Head of caudate nucleus (tissue), 42 donors: ENCODE data around the gene MAFG.

ENCODE experiments used
- DNase-seq, 42 donors: peaks; one replicate each; pipeline versions ENCODE4 v3.0.0 to v3.0.0-alpha.2; 2020 to 2021; ENCODE audit warnings: mixed read lengths in 7 of 42
- intact Hi-C: fragments of 100-400 bp; cut with DNase I; formaldehyde crosslinking; loops from one replicate; pipeline ENCODE4 v1.15.0; 2022

The MAFG gene

DNA sequence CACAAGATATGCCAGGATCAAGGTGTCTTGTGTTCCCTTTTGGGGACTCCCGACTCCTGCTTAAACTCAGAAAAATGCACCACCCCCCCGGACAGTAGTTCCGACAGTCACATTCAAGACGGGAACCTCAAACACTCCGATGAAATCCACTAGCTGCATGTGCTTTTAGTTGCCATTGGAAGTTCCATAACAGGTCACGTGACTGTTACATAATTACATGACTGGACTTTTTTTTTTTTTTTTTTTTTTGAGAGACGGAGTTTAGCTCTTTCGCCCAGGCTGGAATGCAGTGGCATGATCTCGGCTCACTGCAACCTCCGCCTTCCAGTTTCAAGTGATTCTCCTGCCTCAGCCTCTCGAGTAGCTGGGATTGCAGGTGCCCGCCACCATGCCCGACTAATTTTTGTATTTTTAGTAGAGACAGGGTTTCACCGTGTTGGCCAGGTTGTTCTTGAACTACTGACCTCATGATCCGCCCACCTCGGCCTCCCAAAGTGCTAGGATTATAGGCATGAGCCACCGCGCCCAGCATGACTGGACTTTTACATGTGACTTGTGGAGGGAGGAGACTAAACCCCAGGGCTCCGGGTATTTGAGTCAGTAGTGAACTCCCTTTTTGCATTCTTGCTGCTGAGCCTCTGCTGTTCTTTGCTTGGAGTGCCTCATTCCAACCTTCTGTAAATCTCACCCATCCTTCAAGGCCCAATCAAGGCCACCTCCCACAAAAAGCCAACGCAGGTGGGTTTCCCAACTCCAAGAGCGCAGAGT lies 11.1 kb downstream of the MAFG start:
- DNase-seq = no peak
- intact Hi-C loops = no loop called here

- no peak for DNase-seq
These were observed 12.2 kb downstream of the MAFG start for GRCh38 chr17:81915331-81915730.

DNA sequence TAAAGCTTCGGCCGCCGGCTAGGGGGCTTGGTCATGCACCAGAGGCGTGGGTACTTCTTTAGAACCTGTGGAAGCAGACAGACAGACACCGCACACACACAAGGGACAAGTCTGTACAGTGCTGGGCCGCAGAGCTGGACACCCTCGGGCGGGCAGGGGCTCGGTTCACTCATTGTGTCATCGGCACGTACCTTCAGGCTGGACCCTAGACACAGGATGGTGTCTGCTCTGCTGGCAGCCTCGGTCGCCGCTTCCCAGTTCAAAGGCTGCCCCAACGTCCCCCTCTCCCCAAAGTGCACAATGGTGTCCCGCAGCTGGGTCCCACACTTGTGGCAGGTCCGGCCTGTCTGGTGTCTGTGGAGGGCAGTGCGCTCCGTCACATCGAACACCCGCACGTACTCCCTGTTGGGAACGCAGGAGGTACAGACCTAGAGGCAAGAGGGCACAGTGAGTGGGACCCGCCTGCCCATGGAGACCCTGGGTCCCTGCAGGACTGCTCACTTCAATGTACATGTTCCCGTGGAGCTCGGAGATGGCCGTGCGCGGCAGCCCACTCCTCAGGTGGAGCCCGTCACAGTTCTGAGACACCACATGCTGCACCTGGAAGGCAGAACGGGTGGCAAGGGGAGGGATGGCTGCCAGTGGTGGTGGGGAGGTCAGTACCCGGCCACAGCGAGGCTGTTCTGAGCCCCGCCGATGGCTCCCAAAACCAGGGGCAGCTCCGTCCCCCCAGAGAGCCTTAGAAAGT lies 13.3 kb downstream of the MAFG start:
- intact Hi-C loops = no loop called here

More at GRCh38 chr17:81915331-81915730, 12.2 kb downstream of the MAFG start:
- intact Hi-C loops = no loop called here

DNA sequence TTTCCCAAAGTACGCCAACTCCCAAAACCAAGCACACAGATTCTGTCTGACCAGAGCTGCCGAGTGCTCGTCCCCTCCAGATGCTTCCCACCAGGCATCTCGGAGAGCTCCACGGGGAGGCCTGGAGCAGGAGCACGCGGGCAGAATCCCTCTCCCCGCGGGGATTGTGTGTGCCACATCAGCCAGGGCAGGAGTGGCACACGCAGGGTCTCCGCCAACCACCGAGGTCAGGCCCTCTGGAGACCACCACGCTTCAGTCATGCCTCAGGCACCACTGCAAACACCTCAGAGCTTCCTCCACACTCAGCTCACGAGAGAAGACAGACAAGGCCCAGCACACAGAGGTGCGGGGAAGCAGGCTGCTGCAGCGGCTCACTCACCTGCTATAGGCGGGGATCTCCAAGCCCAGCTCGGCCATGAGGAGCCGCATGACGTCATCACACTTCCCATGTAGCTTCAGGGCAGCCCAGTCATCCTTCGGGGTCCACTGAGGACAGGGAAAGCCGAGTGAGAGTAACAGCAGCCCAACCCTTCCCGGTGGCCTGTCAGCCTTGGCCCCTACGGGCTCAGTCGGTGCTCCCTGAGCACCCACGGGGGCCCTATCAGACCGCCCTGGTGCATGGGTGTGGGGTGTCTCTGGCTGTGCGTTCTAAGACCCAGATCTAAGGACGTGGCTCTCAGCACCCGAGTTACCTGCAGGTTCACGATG lies 14.0 kb downstream of the MAFG start:
- intact Hi-C loops = no loop called here
- DNase-seq = no peak

More for the DNA sequence above, 13.3 kb downstream of the MAFG start:
- DNase-seq = no peak

- intact Hi-C loops = no loop called here
- no peak for DNase-seq
These were observed 14.9 kb downstream of the MAFG start for GRCh38 chr17:81912441-81913309.

GRCh38 chr17:81911969-81912368 lies 15.6 kb downstream of the MAFG start:
- DNase-seq = no peak
- intact Hi-C loops = no loop called here

DNA sequence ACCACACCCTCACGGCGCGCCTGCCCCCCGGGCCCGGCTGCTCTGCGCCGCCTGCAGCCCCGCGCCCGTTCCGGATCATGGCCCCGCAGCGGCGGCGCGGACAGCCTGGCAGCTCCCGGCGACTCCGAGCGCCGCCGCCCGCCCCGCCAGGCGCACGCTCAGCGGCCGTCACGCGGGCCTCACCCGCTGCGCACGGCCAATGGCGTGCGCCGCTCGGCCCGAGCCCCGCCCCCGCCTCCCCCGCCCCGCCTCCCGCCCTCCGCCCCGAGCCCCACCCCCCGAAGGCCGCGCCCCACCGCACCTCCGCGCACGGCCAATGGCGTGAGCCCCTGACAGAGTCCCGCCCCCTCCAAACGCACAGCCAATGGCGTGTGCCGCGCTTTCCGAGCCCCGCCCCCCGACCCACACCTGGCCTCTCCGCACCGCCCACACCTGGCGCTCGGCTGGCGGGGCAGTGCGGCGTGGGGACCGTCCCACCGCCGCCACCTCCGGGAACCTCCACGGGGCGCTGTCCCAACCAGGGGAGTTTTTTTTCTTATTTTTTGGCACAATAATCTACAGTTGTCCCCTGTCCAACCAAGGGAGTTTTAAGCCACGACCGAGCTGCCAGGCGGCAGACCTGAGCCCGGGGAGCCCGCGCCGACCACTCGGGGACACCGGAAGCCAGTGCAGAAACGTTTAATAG lies 16.1 kb downstream of the MAFG start, which contains the start of gene PCYT2:
TSS of gene PCYT2 (minus strand) at position 123 of the 685 bp plus-strand sequence. CDS start at position 79, 44 bp downstream.
- intact Hi-C loops = no loop called here

GRCh38 chr17:81910840-81911276 lies 16.7 kb downstream of the MAFG start:
- DNase-seq = peak in 5 of 42 donors; percentile 16 to 55 (median 38)
- intact Hi-C loops = no loop called here

More for the DNA sequence above, 16.1 kb downstream of the MAFG start, which contains the start of gene PCYT2:
- DNase-seq = peak; percentile 83 to 97 (median 95)

- intact Hi-C loops = no loop called here
- DNase-seq = no peak
These were observed 17.3 kb downstream of the MAFG start for GRCh38 chr17:81909966-81910839.

- intact Hi-C loops = no loop called here
These were observed 18.3 kb downstream of the MAFG start for GRCh38 chr17:81909231-81909630.

DNA sequence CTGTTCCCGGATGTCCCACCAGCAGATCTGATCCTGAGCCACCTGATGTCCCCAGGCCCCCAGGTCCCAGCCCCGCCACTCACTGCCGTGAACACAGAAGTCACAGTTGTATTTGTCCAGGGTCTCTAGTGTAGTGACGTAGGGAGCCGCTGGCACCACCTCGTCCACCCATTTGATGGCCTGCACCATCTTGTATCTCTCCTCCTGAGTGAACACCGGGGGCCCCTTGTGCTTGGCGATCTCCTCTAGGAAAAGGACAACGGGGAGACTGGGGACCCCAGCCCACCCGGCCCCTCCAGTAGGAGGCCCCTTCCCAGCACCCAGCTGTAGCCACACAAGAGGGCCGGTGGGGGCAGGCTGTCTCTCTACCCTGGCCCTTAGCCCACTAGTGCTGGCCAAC lies 18.7 kb downstream of the MAFG start:
- intact Hi-C loops = no loop called here
- no peak for DNase-seq

More at GRCh38 chr17:81909231-81909630, 18.3 kb downstream of the MAFG start:
- no peak for DNase-seq

DNA sequence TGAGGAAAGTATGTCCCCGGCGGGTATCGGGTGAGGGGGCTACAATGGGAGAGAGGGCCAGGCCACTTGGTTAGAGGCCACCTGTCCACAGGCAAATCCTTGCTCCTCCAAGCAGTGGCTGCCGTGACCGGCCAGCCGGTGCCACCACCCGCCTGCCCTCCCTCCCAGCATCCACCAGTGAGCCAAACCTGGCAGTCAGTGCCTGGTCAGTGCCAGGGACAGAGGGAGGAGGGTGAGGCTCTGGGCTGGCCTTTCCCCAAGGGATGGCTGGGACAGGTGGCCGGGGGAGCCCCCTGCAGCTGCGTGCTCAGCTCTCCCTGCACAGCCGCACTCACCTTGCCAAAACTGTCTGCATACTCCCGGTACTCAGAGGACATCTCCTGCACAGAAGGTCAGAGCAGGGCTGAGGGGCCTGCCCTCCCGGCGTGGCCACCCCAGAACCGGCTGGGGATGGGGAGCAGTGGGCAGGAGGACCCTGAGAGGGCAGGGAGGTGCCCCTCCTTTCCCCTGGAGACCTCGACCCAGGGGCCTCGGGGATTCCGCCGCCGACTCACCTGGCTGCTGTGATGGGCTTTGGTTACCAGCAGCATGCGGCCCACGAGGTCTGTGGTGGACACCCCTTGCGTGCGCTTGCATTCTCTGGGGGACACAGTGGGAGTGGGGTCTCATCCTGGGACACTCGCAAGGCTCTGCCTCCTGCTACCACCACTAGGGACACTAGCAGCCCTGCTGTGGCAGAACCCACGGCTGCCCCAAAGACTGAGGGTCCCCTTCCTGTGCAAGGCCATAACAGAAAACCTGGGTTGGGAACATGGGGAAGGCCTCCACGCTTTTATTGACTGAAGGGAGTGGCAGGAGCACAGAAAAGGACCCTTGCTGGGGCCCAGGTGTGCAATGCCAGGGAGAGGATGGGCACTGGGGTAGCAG lies 20.1 kb downstream of the MAFG start:
- DNase-seq = no peak
- intact Hi-C loops = no loop called here

DNA sequence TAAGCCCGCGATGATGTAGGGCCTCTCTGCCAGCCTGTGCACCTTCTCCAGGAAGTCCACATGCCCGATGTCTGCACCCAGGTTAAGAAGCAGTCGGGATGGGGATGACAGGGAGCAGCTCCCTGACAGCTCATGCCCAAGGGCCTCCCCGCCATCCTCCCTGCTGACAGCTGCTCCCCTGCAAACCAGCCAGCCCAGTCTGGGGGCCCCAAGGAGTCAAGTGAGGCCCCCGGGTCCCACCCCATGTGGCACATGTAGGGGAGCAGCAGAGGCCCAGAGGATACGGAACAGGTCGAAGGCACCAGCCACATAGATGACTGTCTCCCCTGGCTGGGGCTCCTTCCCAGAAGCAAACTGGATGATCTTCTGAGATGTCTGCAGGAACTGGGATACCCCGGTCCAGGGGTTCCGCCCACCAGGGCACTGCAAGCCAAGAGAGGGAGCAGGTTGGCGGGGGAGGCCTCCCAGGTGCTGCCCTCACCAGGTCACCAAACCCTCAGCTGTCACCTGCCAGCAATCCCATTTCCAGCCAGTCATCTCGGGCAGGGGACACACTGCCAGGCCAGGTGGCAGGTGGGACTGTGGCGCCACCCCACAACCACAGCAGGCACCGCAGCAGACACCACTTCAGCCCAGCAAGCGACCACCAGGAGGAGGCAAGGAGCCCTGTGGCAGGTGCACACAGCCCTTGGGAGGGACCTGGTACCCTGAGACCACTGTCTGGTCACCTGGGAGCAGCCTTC lies 20.9 kb downstream of the MAFG start:
- intact Hi-C loops = no loop called here
- DNase-seq = no peak

- intact Hi-C loops = no loop called here
- no peak for DNase-seq
These were observed 21.5 kb downstream of the MAFG start for GRCh38 chr17:81905993-81906392.

GRCh38 chr17:81905424-81905875 lies 22.1 kb downstream of the MAFG start:
- intact Hi-C loops = no loop called here
- DNase-seq = no peak
